ENCODE data around the gene TMED9.
A peak's percentile ranks its signal among the peaks of the same experiment; 100 is the strongest.

The TMED9 gene

GRCh38 chr5:177592010-177592834 is at the start of gene TMED9:
TSS of gene TMED9 (plus strand) at chr5:177592203. CDS start at chr5:177592215, 12 bp downstream.
- H2AFZ ChIP-seq (ENCODE audit: low read depth, low read length) = peak within 1 kb of the TSS; percentile 74
- peaks cover 9% of the 10 kb centered on the region for H3K4me1 ChIP-seq (ENCODE audit: insufficient read depth, low read length)
- peaks cover 12% of the 10 kb centered on the region for H3K27me3 ChIP-seq (ENCODE audit: insufficient read depth, low read length)

GRCh38 chr5:177542816-177543465 is 49.1 kb upstream of the TMED9 start:
- Histone ChIP-seq H3K36me3 (ENCODE audit: insufficient read depth, low read length) (peaks cover 30% of the 10 kb centered on the region), H2AFZ (ENCODE audit: low read depth, low read length) (no peak overlapping the region), H3K9me3 (ENCODE audit: low read length) (no peaks in the 10 kb centered on the region), H3K4me3 (ENCODE audit: low read length) (no peak overlapping the region), H3K27me3 (ENCODE audit: insufficient read depth, low read length) (no peaks in the 10 kb centered on the region), H3K4me1 (ENCODE audit: insufficient read depth, low read length) (peaks cover 25% of the 10 kb centered on the region)

More at GRCh38 chr5:177592010-177592834, at the start of gene TMED9:
- peaks cover 6% of the 10 kb centered on the region for H3K9me3 ChIP-seq (ENCODE audit: low read length)
- H3K36me3 ChIP-seq (ENCODE audit: insufficient read depth, low read length) = peaks cover 37% of the 10 kb centered on the region
- H3K4me3 ChIP-seq (ENCODE audit: low read length) = peak within 1 kb of the TSS; percentile 62

- peaks cover 17% of the 10 kb centered on the region for H3K36me3 ChIP-seq (ENCODE audit: insufficient read depth, low read length)
- no peaks in the 10 kb centered on the region for H3K27me3 ChIP-seq (ENCODE audit: insufficient read depth, low read length)
- peaks cover 25% of the 10 kb centered on the region for H3K4me1 ChIP-seq (ENCODE audit: insufficient read depth, low read length)
- no peak overlapping the region for H3K4me3 ChIP-seq (ENCODE audit: low read length)
- H3K9me3 ChIP-seq (ENCODE audit: low read length) = no peaks in the 10 kb centered on the region
- no peak overlapping the region for H2AFZ ChIP-seq (ENCODE audit: low read depth, low read length)
Measured at GRCh38 chr5:177545487-177546257, 46.3 kb upstream of the TMED9 start.

- H3K27me3 ChIP-seq (ENCODE audit: insufficient read depth, low read length) = no peaks in the 10 kb centered on the region
- H3K4me1 ChIP-seq (ENCODE audit: insufficient read depth, low read length) = peaks cover 25% of the 10 kb centered on the region
- H3K9me3 ChIP-seq (ENCODE audit: low read length) = no peaks in the 10 kb centered on the region
- peaks cover 23% of the 10 kb centered on the region for H3K36me3 ChIP-seq (ENCODE audit: insufficient read depth, low read length)
- H3K4me3 ChIP-seq (ENCODE audit: low read length) = no peak overlapping the region
- no peak overlapping the region for H2AFZ ChIP-seq (ENCODE audit: low read depth, low read length)
Measured at GRCh38 chr5:177546258-177546741, 45.7 kb upstream of the TMED9 start.

GRCh38 chr5:177547736-177548135 is 44.3 kb upstream of the TMED9 start:
- H3K4me3 ChIP-seq (ENCODE audit: low read length) = no peak overlapping the region
- H3K4me1 ChIP-seq (ENCODE audit: insufficient read depth, low read length) = peaks cover 30% of the 10 kb centered on the region
- H3K36me3 ChIP-seq (ENCODE audit: insufficient read depth, low read length) = peaks cover 29% of the 10 kb centered on the region
- no peak overlapping the region for H2AFZ ChIP-seq (ENCODE audit: low read depth, low read length)
- H3K9me3 ChIP-seq (ENCODE audit: low read length) = no peaks in the 10 kb centered on the region
- no peaks in the 10 kb centered on the region for H3K27me3 ChIP-seq (ENCODE audit: insufficient read depth, low read length)

GRCh38 chr5:177548495-177548894 is 43.5 kb upstream of the TMED9 start:
- Histone ChIP-seq H3K4me1 (ENCODE audit: insufficient read depth, low read length) (peaks cover 32% of the 10 kb centered on the region), H3K9me3 (ENCODE audit: low read length) (no peaks in the 10 kb centered on the region), H3K27me3 (ENCODE audit: insufficient read depth, low read length) (no peaks in the 10 kb centered on the region), H3K4me3 (ENCODE audit: low read length) (no peak overlapping the region), H2AFZ (ENCODE audit: low read depth, low read length) (no peak overlapping the region), H3K36me3 (ENCODE audit: insufficient read depth, low read length) (peaks cover 31% of the 10 kb centered on the region)

- Histone ChIP-seq H3K36me3 (ENCODE audit: insufficient read depth, low read length) (peaks cover 31% of the 10 kb centered on the region), H3K27me3 (ENCODE audit: insufficient read depth, low read length) (no peaks in the 10 kb centered on the region), H3K4me3 (ENCODE audit: low read length) (no peak overlapping the region), H2AFZ (ENCODE audit: low read depth, low read length) (no peak overlapping the region), H3K4me1 (ENCODE audit: insufficient read depth, low read length) (peaks cover 33% of the 10 kb centered on the region), H3K9me3 (ENCODE audit: low read length) (no peaks in the 10 kb centered on the region)
Measured at GRCh38 chr5:177550122-177550521, 41.9 kb upstream of the TMED9 start.

- Histone ChIP-seq H2AFZ (ENCODE audit: low read depth, low read length) (no peak overlapping the region), H3K4me3 (ENCODE audit: low read length) (peak overlapping the region; percentile 83), H3K4me1 (ENCODE audit: insufficient read depth, low read length) (peaks cover 16% of the 10 kb centered on the region), H3K27me3 (ENCODE audit: insufficient read depth, low read length) (no peaks in the 10 kb centered on the region), H3K36me3 (ENCODE audit: insufficient read depth, low read length) (peaks cover 31% of the 10 kb centered on the region), H3K9me3 (ENCODE audit: low read length) (no peaks in the 10 kb centered on the region)
Measured at GRCh38 chr5:177552839-177553455, 39.1 kb upstream of the TMED9 start.

- H3K4me1 ChIP-seq (ENCODE audit: insufficient read depth, low read length) = peaks cover 16% of the 10 kb centered on the region
- peak overlapping the region; percentile 83 for H3K4me3 ChIP-seq (ENCODE audit: low read length)
- no peak overlapping the region for H2AFZ ChIP-seq (ENCODE audit: low read depth, low read length)
- peaks cover 26% of the 10 kb centered on the region for H3K36me3 ChIP-seq (ENCODE audit: insufficient read depth, low read length)
- H3K9me3 ChIP-seq (ENCODE audit: low read length) = no peaks in the 10 kb centered on the region
- H3K27me3 ChIP-seq (ENCODE audit: insufficient read depth, low read length) = no peaks in the 10 kb centered on the region
Measured at GRCh38 chr5:177553671-177554429, 38.2 kb upstream of the TMED9 start.

- peak within 1 kb of the TSS; percentile 83 for H3K4me3 ChIP-seq (ENCODE audit: low read length)
- H2AFZ ChIP-seq (ENCODE audit: low read depth, low read length) = peak within 1 kb of the TSS; percentile 17
- no peaks in the 10 kb centered on the region for H3K27me3 ChIP-seq (ENCODE audit: insufficient read depth, low read length)
- H3K36me3 ChIP-seq (ENCODE audit: insufficient read depth, low read length) = peaks cover 26% of the 10 kb centered on the region
- no peaks in the 10 kb centered on the region for H3K9me3 ChIP-seq (ENCODE audit: low read length)
- H3K4me1 ChIP-seq (ENCODE audit: insufficient read depth, low read length) = peaks cover 17% of the 10 kb centered on the region
Measured at GRCh38 chr5:177554474-177555111, 37.4 kb upstream of the TMED9 start, which contains the start of gene FAM193B. TSS of gene FAM193B (minus strand) at chr5:177554563. CDS start at chr5:177554458, 105 bp downstream.

GRCh38 chr5:177555228-177555627 is 36.8 kb upstream of the TMED9 start:
- Histone ChIP-seq H2AFZ (ENCODE audit: low read depth, low read length) (no peak overlapping the region), H3K4me3 (ENCODE audit: low read length) (no peak overlapping the region), H3K27me3 (ENCODE audit: insufficient read depth, low read length) (no peaks in the 10 kb centered on the region), H3K4me1 (ENCODE audit: insufficient read depth, low read length) (peaks cover 17% of the 10 kb centered on the region), H3K9me3 (ENCODE audit: low read length) (no peaks in the 10 kb centered on the region), H3K36me3 (ENCODE audit: insufficient read depth, low read length) (peaks cover 26% of the 10 kb centered on the region)

Data from neuron (in vitro differentiated cells).